IMR-90 (cell line): ENCODE measurements around the gene C1QL2. TPM values are rescaled to one million over a fixed set of nuclear protein-coding genes. Genes with fewer than 3 reads are reported as not detected.

Source experiments
- ATAC-seq: fragments of 200-7000 bp; cut with Tn5 transposase; 2 replicates; pipeline ENCODE4 v1.9.1; 2020; ENCODE audit warnings: low read depth, mild to moderate bottlenecking, moderate library complexity
- BruUV-seq: library from RNA; stranded (reverse); fragments of 400-500 nt; replicated peaks from 2 replicates; lab custom pipeline; 2021; lab: Mats Ljungman, UMichigan
- CTCF ChIA-PET: fragments of 300-600 bp; formaldehyde crosslinking; extraction: SDS; loops from one replicate; lab custom pipeline; 2021; ENCODE audit warnings: antibody characterized with exemption; lab: Yijun Ruan, JAX
- POLR2A ChIA-PET: fragments of 300-600 bp; sonication (Branson Sonifier 250); formaldehyde crosslinking; loops from one replicate; lab custom pipeline; 2022; ENCODE audit warnings: antibody characterized with exemption; ENCODE audit not compliant: unreplicated experiment; lab: Charles Lee
- DNase-seq: peaks from one replicate; pipeline ENCODE4 v3.0.0; 2013
- H2AFZ ChIP-seq: replicated peaks from 2 replicates; pipeline ENCODE3; 2013; ENCODE audit warnings: low read length, mild to moderate bottlenecking; ENCODE audit not compliant: poor library complexity
- H2AK5ac ChIP-seq: 2 replicates; pipeline ENCODE4 v1.6.1; 2013; ENCODE audit warnings: low read depth, low read length, inconsistent platforms
- H2AK9ac ChIP-seq: replicated peaks from 2 replicates; pipeline ENCODE3; 2013; ENCODE audit warnings: mild to moderate bottlenecking, low read depth, low read length, moderate library complexity; ENCODE audit not compliant: poor library complexity
- H2BK120ac ChIP-seq: 2 replicates; pipeline ENCODE4 v1.6.1; 2013; ENCODE audit warnings: low read depth, low read length, inconsistent platforms
- H2BK15ac ChIP-seq: 3 replicates; pipeline ENCODE4 v1.6.1; 2013; ENCODE audit warnings: low read depth, low read length, inconsistent platforms
- H2BK20ac ChIP-seq: 2 replicates; pipeline ENCODE4 v1.6.1; 2013; ENCODE audit warnings: low read depth, mild to moderate bottlenecking, inconsistent platforms, low read length, moderate library complexity
- H2BK5ac ChIP-seq: 2 replicates; pipeline ENCODE4 v1.6.1; 2013; ENCODE audit warnings: mild to moderate bottlenecking, low read depth, low read length, inconsistent platforms; ENCODE audit not compliant: poor library complexity, severe bottlenecking
- H3K14ac ChIP-seq: replicated peaks from 2 replicates; pipeline ENCODE4 v1.6.1; 2013; ENCODE audit warnings: low read depth, low read length, inconsistent platforms
- H3K18ac ChIP-seq: 2 replicates; pipeline ENCODE4 v1.6.1; 2013; ENCODE audit warnings: low read depth, low read length, control low read depth
- H3K23ac ChIP-seq: 2 replicates; pipeline ENCODE4 v1.6.1; 2013; ENCODE audit warnings: low read depth, low read length, inconsistent platforms
- H3K27ac ChIP-seq: 2 replicates; pipeline ENCODE4 v1.5.1; 2013; ENCODE audit warnings: mild to moderate bottlenecking, control low read depth, low read length; ENCODE audit not compliant: insufficient read depth
- H3K27me3 ChIP-seq: 2 replicates; pipeline ENCODE4 v1.6.1; 2013; ENCODE audit warnings: low read length; ENCODE audit not compliant: control insufficient read depth, insufficient read depth
- H3K36me3 ChIP-seq: 2 replicates; pipeline ENCODE4 v1.6.1; 2013; ENCODE audit warnings: low read length, mixed read lengths; ENCODE audit not compliant: control insufficient read depth, insufficient read depth
- H3K4ac ChIP-seq: 2 replicates; pipeline ENCODE4 v1.6.1; 2013; ENCODE audit warnings: low read depth, low read length, inconsistent platforms
- H3K4me1 ChIP-seq: 2 replicates; pipeline ENCODE4 v1.6.1; 2013; ENCODE audit warnings: low read length, mixed read lengths; ENCODE audit not compliant: control insufficient read depth, insufficient read depth
- H3K4me2 ChIP-seq: 2 replicates; pipeline ENCODE4 v1.6.1; 2013; ENCODE audit warnings: low read depth, mild to moderate bottlenecking, control low read depth, low read length, moderate library complexity
- H3K4me3 ChIP-seq: 2 replicates; pipeline ENCODE4 v1.5.1; 2013; ENCODE audit warnings: low read depth, mild to moderate bottlenecking, control low read depth, low read length, moderate library complexity; ENCODE audit not compliant: insufficient read depth
- H3K56ac ChIP-seq: 2 replicates; pipeline ENCODE4 v1.6.1; 2013; ENCODE audit warnings: low read length, inconsistent platforms; ENCODE audit not compliant: insufficient read depth; ENCODE audit errors: extremely low read depth
- H3K79me1 ChIP-seq, 2 experiments: 2 replicates each; pipeline ENCODE4 v1.6.1; 2013; ENCODE audit warnings: low read length in 2 of 2, inconsistent platforms in 1 of 2, low read depth in 1 of 2
- H3K9ac ChIP-seq: 2 replicates; pipeline ENCODE4 v1.6.1; 2013; ENCODE audit warnings: low read depth, low read length, control low read depth
- H3K9me1 ChIP-seq: 2 replicates; pipeline ENCODE4 v1.6.1; 2013; ENCODE audit warnings: low read length, inconsistent platforms; ENCODE audit not compliant: insufficient read depth
- H3K9me3 ChIP-seq: 2 replicates; pipeline ENCODE4 v1.6.1; 2013; ENCODE audit warnings: low read length; ENCODE audit not compliant: control insufficient read depth, insufficient read depth
- H4K20me1 ChIP-seq: 2 replicates; pipeline ENCODE4 v1.6.1; 2013; ENCODE audit warnings: low read length, inconsistent platforms; ENCODE audit not compliant: insufficient read depth
- H4K5ac ChIP-seq: 2 replicates; pipeline ENCODE4 v1.6.1; 2013; ENCODE audit warnings: mild to moderate bottlenecking, low read depth, low read length, control low read depth
- H4K8ac ChIP-seq, 2 experiments: 2 replicates each; pipeline ENCODE4 v1.6.1; 2013; ENCODE audit warnings: low read depth in 2 of 2, low read length in 2 of 2, control low read depth in 1 of 2, inconsistent platforms in 1 of 2
- H4K91ac ChIP-seq: 2 replicates; pipeline ENCODE4 v1.6.1; 2013; ENCODE audit warnings: low read depth, low read length, inconsistent platforms; ENCODE audit not compliant: insufficient read depth
- MAFK ChIP-seq: IDR thresholded peaks from 2 replicates; pipeline ENCODE4 v1.6.1; 2012; ENCODE audit warnings: low read depth, low read length, improper control_type of control experiment
- RAD21 ChIP-seq: IDR thresholded peaks from 2 replicates; pipeline ENCODE4 v1.6.1; 2012; ENCODE audit warnings: low read length, improper control_type of control experiment
- WGBS, 2 experiments: methylation state at CpG; one replicate each; pipeline versions ENCODE4 v1.1.5 to v1.1.7; 2013; ENCODE audit warnings: missing lambda C conversion rate in 2 of 2; ENCODE audit not compliant: insufficient read length in 1 of 2; ENCODE audit errors: extremely low coverage in 2 of 2; 5-methylcytosine and 5-hydroxymethylcytosine counted together
- dilution Hi-C: fragments of 300-500 bp; cut with HindIII; formaldehyde crosslinking; loops from one replicate; pipeline ENCODE4 v1.14.3; 2018; ENCODE audit warnings: low sequenced_read_pairs; ENCODE audit not compliant: unreplicated experiment
- in situ Hi-C: fragments of 300-500 bp; cut with MboI; formaldehyde crosslinking; loops from 3 replicates; pipeline ENCODE4 v1.14.3; 2019; ENCODE audit warnings: low sequenced_read_pairs, inconsistent platforms, mixed read lengths
- intact Hi-C: fragments of 100-400 bp; cut with micrococcal nuclease; formaldehyde crosslinking; loops from 2 replicates; pipeline ENCODE4 v1.10.0; 2022
- polyA plus RNA-seq, 3 experiments: library from polyadenylated mRNA; depleted of rRNA; stranded (reverse); fragments of >200 nt; gene quantifications; 2 replicates each; pipeline ENCODE4 v1.2.3, GENCODE V29; 2012; ENCODE audit warnings: low replicate concordance in 1 of 3
- total RNA-seq: library from RNA; depleted of rRNA; stranded (reverse); fragments of >200 nt; gene quantifications from 2 replicates; pipeline ENCODE4 v1.2.3, GENCODE V29; 2012

C1QL2 gene
- total and polyA plus RNA-seq, 2 of the 4 experiments (the other 2 are of a cell fraction) = not detected

DNA sequence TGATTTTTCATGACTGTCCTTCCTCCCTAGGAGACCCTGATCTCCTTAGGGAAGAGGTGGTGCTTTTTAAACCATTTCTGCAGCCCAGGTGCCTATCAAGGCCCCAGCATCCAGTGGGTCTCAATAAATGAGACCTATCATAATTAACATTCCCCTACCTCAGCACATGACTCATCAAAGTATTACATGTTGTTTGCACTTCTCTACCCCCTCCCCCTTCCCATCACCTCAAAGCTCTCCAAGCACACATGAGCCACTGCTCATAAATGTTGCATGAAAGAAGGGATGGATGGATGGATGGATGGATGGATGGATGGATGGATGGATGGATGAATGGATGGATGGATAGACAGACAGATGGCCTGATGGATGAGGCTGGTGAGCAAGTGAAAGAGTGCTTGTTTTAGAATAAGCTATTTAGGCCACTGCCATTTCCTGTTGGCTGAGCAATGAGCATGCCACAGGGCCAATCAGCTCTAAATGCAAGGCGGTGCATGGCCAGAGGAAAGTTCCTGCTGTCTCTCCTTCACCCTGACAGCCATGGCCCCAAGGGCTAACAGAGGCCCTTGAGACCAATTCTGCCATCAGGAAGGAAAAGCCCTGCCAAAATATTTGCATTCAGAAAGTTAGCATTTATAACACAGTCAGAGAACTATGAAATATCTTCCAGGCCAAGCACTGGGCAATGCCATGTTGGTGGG lies 44.2 kb upstream of the C1QL2 start:
- Histone ChIP-seq H3K14ac (no peak overlapping the region), H3K18ac (no peak overlapping the region), H3K9ac (no peak overlapping the region), H3K9me3 (no peaks in the 10 kb centered on the region), H3K4ac (no peak overlapping the region), H3K79me1 (no peaks in the 10 kb centered on the region), H2AK5ac (no peak overlapping the region), H3K23ac (no peak overlapping the region), H4K8ac (no peak overlapping the region), H2AK9ac (no peak overlapping the region), H3K9me1 (no peaks in the 10 kb centered on the region), H2BK120ac (no peak overlapping the region), H3K4me1 (peaks cover 9% of the 10 kb centered on the region), H3K36me3 (no peaks in the 10 kb centered on the region), H3K27ac (no peak overlapping the region), H4K5ac (no peak overlapping the region), H3K4me3 (no peak overlapping the region), H2BK15ac (no peak overlapping the region), H2BK20ac (no peak overlapping the region), H3K4me2 (no peak overlapping the region), H3K27me3 (peaks cover 25% of the 10 kb centered on the region), H3K56ac (no peak overlapping the region), H4K91ac (no peak overlapping the region), H2BK5ac (no peak overlapping the region), H4K20me1 (no peaks in the 10 kb centered on the region), H2AFZ (no peak overlapping the region)
- in situ Hi-C loops = no loop called here
- dilution Hi-C loops = no loop called here
- WGBS, 2 experiments = no CpG with 5 or more reads among the region's 1 CpG
- no peak for DNase-seq
- BruUV-seq = no TSS peak
- CTCF ChIA-PET = no interaction called here
- POLR2A ChIA-PET = no interaction called here
- no peak for ATAC-seq
- intact Hi-C loops = no loop called here
- TF ChIP-seq RAD21 (no peak), MAFK (no peak)
